ENCODE data around the gene MUC5AC.
A peak's percentile ranks its signal among the peaks of the same experiment; 100 is the strongest.

MUC5AC gene

DNA sequence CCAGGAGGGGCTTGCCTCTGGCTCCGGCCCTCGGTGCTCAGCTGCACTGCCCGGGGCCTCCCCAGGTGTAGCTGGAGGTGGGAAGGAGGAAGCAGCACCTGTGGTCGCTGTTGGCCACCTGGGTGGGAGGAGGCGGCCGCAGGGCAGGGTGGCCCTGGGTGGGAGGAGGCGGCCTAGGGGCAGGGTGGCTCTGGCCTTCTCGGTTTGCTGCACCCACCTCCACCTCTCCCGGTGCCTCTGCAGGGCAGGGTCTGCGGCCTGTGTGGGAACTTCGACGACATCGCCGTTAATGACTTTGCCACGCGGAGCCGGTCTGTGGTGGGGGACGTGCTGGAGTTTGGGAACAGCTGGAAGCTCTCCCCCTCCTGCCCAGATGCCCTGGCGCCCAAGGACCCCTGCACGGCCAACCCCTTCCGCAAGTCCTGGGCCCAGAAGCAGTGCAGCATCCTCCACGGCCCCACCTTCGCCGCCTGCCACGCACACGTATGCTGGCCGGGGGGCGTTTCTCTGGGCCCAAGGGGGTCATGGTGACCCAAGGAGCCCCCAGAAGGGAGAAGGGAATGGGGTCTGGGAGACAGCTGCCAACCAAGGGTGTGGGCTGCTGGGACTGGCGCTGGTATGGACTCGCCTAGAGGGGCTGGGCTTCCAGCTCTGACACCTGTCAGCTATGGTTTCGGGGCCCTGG is 20.6 kb downstream of the MUC5AC start:
- 93% methylated on average over 27 of the region's 31 CpGs for WGBS (ENCODE audit: insufficient coverage)
- ChIA-PET POLR2A (no interaction called here), CTCF (no interaction called here)
- H3K9me3 ChIP-seq (ENCODE audit: control extremely low read depth in 1 of 5, control insufficient read depth in 4 of 5, insufficient read depth in 2 of 5, low read depth in 1 of 5, low read length in 4 of 5): peaks cover 0 to 4% (median 0%) of the 10 kb centered on the region in 5 experiments
- no peak overlapping the region for H3K27ac ChIP-seq (ENCODE audit: insufficient read depth in 1 of 2, low read depth in 1 of 2, low read length in 2 of 2, poor library complexity in 1 of 2, severe bottlenecking in 2 of 2)
- H3K4me1 ChIP-seq (ENCODE audit: control extremely low read depth in 1 of 4, control insufficient read depth in 4 of 4, insufficient read depth in 4 of 4, low read length in 3 of 4): peaks cover 0 to 8% (median 0%) of the 10 kb centered on the region in 4 experiments
- no peak overlapping the region for H3K4me3 ChIP-seq (ENCODE audit: control insufficient read depth in 1 of 7, extremely low read depth in 1 of 7, insufficient read depth in 4 of 7, low read depth in 2 of 7, low read length in 6 of 7)
- H3K36me3 ChIP-seq (ENCODE audit: control insufficient read depth in 4 of 4, insufficient read depth in 4 of 4, low read length in 3 of 4): no peaks in the 10 kb centered on the region
- no peak for DNase-seq
- H3K27me3 ChIP-seq (replicated peaks in 2 of 5; ENCODE audit: control insufficient read depth in 4 of 5, insufficient read depth in 5 of 5, low read length in 4 of 5): no peaks in the 10 kb centered on the region

GRCh38 chr11:1178906-1179305 is 21.2 kb downstream of the MUC5AC start:
- H3K9me3 ChIP-seq (ENCODE audit: control extremely low read depth in 1 of 5, control insufficient read depth in 4 of 5, insufficient read depth in 2 of 5, low read depth in 1 of 5, low read length in 4 of 5): peaks cover 0 to 4% (median 0%) of the 10 kb centered on the region in 5 experiments
- H3K4me3 ChIP-seq (ENCODE audit: control insufficient read depth in 1 of 7, extremely low read depth in 1 of 7, insufficient read depth in 4 of 7, low read depth in 2 of 7, low read length in 6 of 7): no peak overlapping the region
- no peak overlapping the region for H3K27ac ChIP-seq (ENCODE audit: insufficient read depth in 1 of 2, low read depth in 1 of 2, low read length in 2 of 2, poor library complexity in 1 of 2, severe bottlenecking in 2 of 2)
- H3K27me3 ChIP-seq (replicated peaks in 2 of 5; ENCODE audit: control insufficient read depth in 4 of 5, insufficient read depth in 5 of 5, low read length in 4 of 5): no peaks in the 10 kb centered on the region
- no peaks in the 10 kb centered on the region for H3K36me3 ChIP-seq (ENCODE audit: control insufficient read depth in 4 of 4, insufficient read depth in 4 of 4, low read length in 3 of 4)
- ChIA-PET POLR2A (no interaction called here), CTCF (interaction anchor here (1.2 kb wide), 1 partner anchor 23 kb away, joined by 4 read pairs; no protein-coding TSS in a partner anchor)
- no peak for DNase-seq
- peaks cover 0 to 8% (median 0%) of the 10 kb centered on the region in 4 experiments for H3K4me1 ChIP-seq (ENCODE audit: control extremely low read depth in 1 of 4, control insufficient read depth in 4 of 4, insufficient read depth in 4 of 4, low read length in 3 of 4)
- 95% methylated on average over 22 of the region's 29 CpGs for WGBS (ENCODE audit: insufficient coverage)

DNA sequence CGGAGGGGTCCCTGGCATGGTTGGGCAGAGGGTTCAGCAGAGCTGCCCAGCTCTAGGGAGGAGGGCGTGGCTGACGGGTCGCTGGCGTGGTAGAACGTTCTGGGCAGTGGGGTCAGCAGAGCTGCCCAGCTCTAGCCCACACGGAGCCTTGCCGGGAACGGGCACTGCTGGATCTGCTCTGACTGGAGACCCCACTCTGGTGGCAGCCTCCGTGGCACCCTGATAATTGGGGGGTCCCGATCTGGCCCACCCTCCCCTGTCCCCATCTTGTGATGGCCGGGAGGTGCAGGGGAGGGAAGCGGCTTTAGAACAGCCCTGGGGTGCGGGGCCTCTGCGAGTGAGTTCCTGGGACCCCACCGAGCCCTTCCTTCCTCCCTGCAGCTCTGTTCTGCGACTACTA is 21.9 kb downstream of the MUC5AC start:
- H3K9me3 ChIP-seq (ENCODE audit: control extremely low read depth in 1 of 5, control insufficient read depth in 4 of 5, insufficient read depth in 2 of 5, low read depth in 1 of 5, low read length in 4 of 5): peaks cover 0 to 4% (median 0%) of the 10 kb centered on the region in 5 experiments
- no peak overlapping the region for H3K4me3 ChIP-seq (ENCODE audit: control insufficient read depth in 1 of 7, extremely low read depth in 1 of 7, insufficient read depth in 4 of 7, low read depth in 2 of 7, low read length in 6 of 7)
- 86% methylated on average over 10 of the region's 17 CpGs for WGBS (ENCODE audit: insufficient coverage)

GRCh38 chr11:1180171-1180570 is 22.4 kb downstream of the MUC5AC start:
- Histone ChIP-seq H3K27me3 (replicated peaks in 2 of 5; ENCODE audit: control insufficient read depth in 4 of 5, insufficient read depth in 5 of 5, low read length in 4 of 5) (no peaks in the 10 kb centered on the region), H3K4me3 (ENCODE audit: control insufficient read depth in 1 of 7, extremely low read depth in 1 of 7, insufficient read depth in 4 of 7, low read depth in 2 of 7, low read length in 6 of 7) (no peak overlapping the region), H3K4me1 (ENCODE audit: control extremely low read depth in 1 of 4, control insufficient read depth in 4 of 4, insufficient read depth in 4 of 4, low read length in 3 of 4) (peaks cover 0 to 8% (median 0%) of the 10 kb centered on the region in 4 experiments), H3K27ac (ENCODE audit: insufficient read depth in 1 of 2, low read depth in 1 of 2, low read length in 2 of 2, poor library complexity in 1 of 2, severe bottlenecking in 2 of 2) (no peak overlapping the region), H3K9me3 (ENCODE audit: control extremely low read depth in 1 of 5, control insufficient read depth in 4 of 5, insufficient read depth in 2 of 5, low read depth in 1 of 5, low read length in 4 of 5) (peaks cover 0 to 9% (median under 1%) of the 10 kb centered on the region in 5 experiments), H3K36me3 (ENCODE audit: control insufficient read depth in 4 of 4, insufficient read depth in 4 of 4, low read length in 3 of 4) (no peaks in the 10 kb centered on the region)
- POLR2A ChIA-PET: no interaction called here
- DNase-seq: no peak
- 85% methylated on average over 14 of the region's 15 CpGs for WGBS (ENCODE audit: insufficient coverage)
- CTCF ChIA-PET: interaction anchor here (1.2 kb wide), 1 partner anchor 22 kb away, joined by 4 read pairs; no protein-coding TSS in a partner anchor

More for the DNA sequence above, 21.9 kb downstream of the MUC5AC start:
- POLR2A ChIA-PET: no interaction called here
- Histone ChIP-seq H3K4me1 (ENCODE audit: control extremely low read depth in 1 of 4, control insufficient read depth in 4 of 4, insufficient read depth in 4 of 4, low read length in 3 of 4) (peaks cover 0 to 8% (median 0%) of the 10 kb centered on the region in 4 experiments), H3K36me3 (ENCODE audit: control insufficient read depth in 4 of 4, insufficient read depth in 4 of 4, low read length in 3 of 4) (no peaks in the 10 kb centered on the region), H3K27ac (ENCODE audit: insufficient read depth in 1 of 2, low read depth in 1 of 2, low read length in 2 of 2, poor library complexity in 1 of 2, severe bottlenecking in 2 of 2) (no peak overlapping the region), H3K27me3 (replicated peaks in 2 of 5; ENCODE audit: control insufficient read depth in 4 of 5, insufficient read depth in 5 of 5, low read length in 4 of 5) (no peaks in the 10 kb centered on the region)
- CTCF ChIA-PET: interaction anchor here (1.2 kb wide), 1 partner anchor 23 kb away, joined by 4 read pairs; no protein-coding TSS in a partner anchor
- DNase-seq: no peak

DNA sequence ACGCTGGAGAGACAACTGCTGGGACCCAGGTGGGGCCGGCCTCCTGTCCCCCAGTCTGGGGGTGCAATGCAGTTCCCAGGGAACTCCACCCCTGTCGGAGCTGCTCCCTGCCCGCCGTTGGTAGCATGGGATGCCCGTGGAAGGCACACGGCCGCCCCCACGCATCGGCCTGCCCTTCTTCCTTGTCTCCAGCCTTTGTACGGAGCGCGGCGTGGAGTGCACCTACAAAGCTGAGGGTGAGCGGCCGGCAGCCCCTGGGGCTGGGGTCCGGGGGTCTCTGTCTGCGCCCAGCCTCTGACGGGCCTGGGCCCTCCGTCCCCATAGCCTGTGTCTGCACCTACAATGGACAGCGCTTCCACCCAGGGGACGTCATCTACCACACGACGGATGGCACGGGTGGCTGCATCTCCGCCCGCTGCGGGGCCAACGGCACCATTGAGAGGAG is 23.2 kb downstream of the MUC5AC start:
- no peak for DNase-seq
- Histone ChIP-seq H3K36me3 (ENCODE audit: control insufficient read depth in 4 of 4, insufficient read depth in 4 of 4, low read length in 3 of 4) (no peaks in the 10 kb centered on the region), H3K27me3 (replicated peaks in 2 of 5; ENCODE audit: control insufficient read depth in 4 of 5, insufficient read depth in 5 of 5, low read length in 4 of 5) (peaks cover 0 to 7% (median 2%) of the 10 kb centered on the region in 5 experiments), H3K4me3 (ENCODE audit: control insufficient read depth in 1 of 7, extremely low read depth in 1 of 7, insufficient read depth in 4 of 7, low read depth in 2 of 7, low read length in 6 of 7) (no peak overlapping the region), H3K4me1 (ENCODE audit: control extremely low read depth in 1 of 4, control insufficient read depth in 4 of 4, insufficient read depth in 4 of 4, low read length in 3 of 4) (peaks cover 0 to 8% (median 0%) of the 10 kb centered on the region in 4 experiments), H3K27ac (ENCODE audit: insufficient read depth in 1 of 2, low read depth in 1 of 2, low read length in 2 of 2, poor library complexity in 1 of 2, severe bottlenecking in 2 of 2) (no peak overlapping the region), H3K9me3 (ENCODE audit: control extremely low read depth in 1 of 5, control insufficient read depth in 4 of 5, insufficient read depth in 2 of 5, low read depth in 1 of 5, low read length in 4 of 5) (peaks cover 0 to 12% (median 3%) of the 10 kb centered on the region in 5 experiments)
- WGBS (ENCODE audit: insufficient coverage): 93% methylated on average over 24 of the region's 29 CpGs
- CTCF ChIA-PET: no interaction called here
- POLR2A ChIA-PET: no interaction called here

GRCh38 chr11:1181420-1181819 is 23.7 kb downstream of the MUC5AC start:
- ChIA-PET POLR2A (no interaction called here), CTCF (no interaction called here)
- peaks cover 0 to 7% (median 2%) of the 10 kb centered on the region in 5 experiments for H3K27me3 ChIP-seq (replicated peaks in 2 of 5; ENCODE audit: control insufficient read depth in 4 of 5, insufficient read depth in 5 of 5, low read length in 4 of 5)
- WGBS (ENCODE audit: insufficient coverage): 96% methylated on average over 8 of the region's 10 CpGs
- no peak overlapping the region for H3K4me3 ChIP-seq (ENCODE audit: control insufficient read depth in 1 of 7, extremely low read depth in 1 of 7, insufficient read depth in 4 of 7, low read depth in 2 of 7, low read length in 6 of 7)
- no peak overlapping the region for H3K27ac ChIP-seq (ENCODE audit: insufficient read depth in 1 of 2, low read depth in 1 of 2, low read length in 2 of 2, poor library complexity in 1 of 2, severe bottlenecking in 2 of 2)
- H3K4me1 ChIP-seq (ENCODE audit: control extremely low read depth in 1 of 4, control insufficient read depth in 4 of 4, insufficient read depth in 4 of 4, low read length in 3 of 4): peaks cover 0 to 8% (median 0%) of the 10 kb centered on the region in 4 experiments
- no peak for DNase-seq
- peaks cover 0 to 14% (median 5%) of the 10 kb centered on the region in 5 experiments for H3K9me3 ChIP-seq (ENCODE audit: control extremely low read depth in 1 of 5, control insufficient read depth in 4 of 5, insufficient read depth in 2 of 5, low read depth in 1 of 5, low read length in 4 of 5)
- no peaks in the 10 kb centered on the region for H3K36me3 ChIP-seq (ENCODE audit: control insufficient read depth in 4 of 4, insufficient read depth in 4 of 4, low read length in 3 of 4)

GRCh38 chr11:1181853-1182535 is 24.2 kb downstream of the MUC5AC start:
- Histone ChIP-seq H3K27ac (ENCODE audit: insufficient read depth in 1 of 2, low read depth in 1 of 2, low read length in 2 of 2, poor library complexity in 1 of 2, severe bottlenecking in 2 of 2) (no peak overlapping the region), H3K36me3 (ENCODE audit: control insufficient read depth in 4 of 4, insufficient read depth in 4 of 4, low read length in 3 of 4) (no peaks in the 10 kb centered on the region), H3K4me1 (ENCODE audit: control extremely low read depth in 1 of 4, control insufficient read depth in 4 of 4, insufficient read depth in 4 of 4, low read length in 3 of 4) (peaks cover 0 to 8% (median 0%) of the 10 kb centered on the region in 4 experiments), H3K9me3 (ENCODE audit: control extremely low read depth in 1 of 5, control insufficient read depth in 4 of 5, insufficient read depth in 2 of 5, low read depth in 1 of 5, low read length in 4 of 5) (peaks cover 0 to 20% (median 9%) of the 10 kb centered on the region in 5 experiments), H3K4me3 (ENCODE audit: control insufficient read depth in 1 of 7, extremely low read depth in 1 of 7, insufficient read depth in 4 of 7, low read depth in 2 of 7, low read length in 6 of 7) (no peak overlapping the region), H3K27me3 (replicated peaks in 2 of 5; ENCODE audit: control insufficient read depth in 4 of 5, insufficient read depth in 5 of 5, low read length in 4 of 5) (peaks cover 0 to 7% (median 2%) of the 10 kb centered on the region in 5 experiments)
- POLR2A ChIA-PET: no interaction called here
- 83% methylated on average over 36 of the region's 41 CpGs for WGBS (ENCODE audit: insufficient coverage)
- peak; percentile 33 to 80 (median 78) for DNase-seq
- CTCF ChIA-PET: no interaction called here

All from common myeloid progenitor, CD34-positive (primary cell).